Activated B cell treated with CpG ODN at 0.5 μM for 24 hours (primary cell): ENCODE measurements around the gene DUSP10. TPM values are rescaled to one million over a fixed set of nuclear protein-coding genes. Genes with fewer than 3 reads are reported as not detected.
A peak's percentile ranks its signal among the peaks of the same experiment; 100 is the strongest.

ENCODE experiments used
- ATAC-seq: fragments of 200-7000 bp; cut with Tn5 transposase; one replicate; pipeline ENCODE4 v1.10.0; 2021; ENCODE audit warnings: low read depth, mild to moderate bottlenecking, moderate library complexity
- CTCF ChIA-PET: fragments of 350-600 bp; sonication (Branson Sonifier 250); formaldehyde crosslinking; loops from one replicate; lab custom pipeline; 2021; ENCODE audit warnings: antibody characterized with exemption; lab: Charles Lee
- POLR2A ChIA-PET: fragments of 350-600 bp; sonication (Branson Sonifier 250); formaldehyde crosslinking; loops from one replicate; lab custom pipeline; 2021; ENCODE audit warnings: antibody characterized with exemption; lab: Charles Lee
- DNase-seq: peaks from one replicate; pipeline ENCODE4 v3.0.0; 2022
- H3K27ac Mint-ChIP-seq: one replicate; pipeline ENCODE4 v1.8.0; 2020; ENCODE audit warnings: mixed read lengths
- H3K27me3 Mint-ChIP-seq: one replicate; pipeline ENCODE4 v1.8.0; 2021; ENCODE audit warnings: mixed read lengths
- H3K36me3 Mint-ChIP-seq: one replicate; pipeline ENCODE4 v1.8.0; 2021; ENCODE audit warnings: low read depth, mixed read lengths
- H3K4me1 Mint-ChIP-seq: one replicate; pipeline ENCODE4 v1.8.0; 2021; ENCODE audit warnings: mixed read lengths
- H3K4me3 Mint-ChIP-seq: one replicate; pipeline ENCODE4 v1.8.0; 2020; ENCODE audit warnings: mild to moderate bottlenecking, mixed read lengths
- H3K9me3 Mint-ChIP-seq: one replicate; pipeline ENCODE4 v1.8.0; 2020; ENCODE audit warnings: mixed read lengths
- CTCF ChIP-seq: fragments of 200-600 bp; IDR thresholded peaks from one replicate; pipeline ENCODE4 v1.8.0; 2022; ENCODE audit warnings: antibody characterized with exemption, mild to moderate bottlenecking
- intact Hi-C: fragments of 100-400 bp; cut with micrococcal nuclease; formaldehyde crosslinking; loops from one replicate; pipeline ENCODE4 v1.15.1; 2024
- total RNA-seq: library from RNA; stranded (reverse); gene quantifications from 2 replicates; pipeline ENCODE4 v1.2.3, GENCODE V29; 2022

The DUSP10 gene
- total RNA-seq, 1 donor from 2014 or later = 39.5 TPM

GRCh38 chr1:221725735-221726672 is 15.9 kb downstream of the DUSP10 start:
- TF ChIP-seq CTCF = no peak
- Mint-ChIP-seq H3K36me3 (peaks cover 78% of the 10 kb centered on the region), H3K27me3 (no peaks in the 10 kb centered on the region)

GRCh38 chr1:221724931-221725605 is 16.8 kb downstream of the DUSP10 start:
- TF ChIP-seq CTCF = no peak
- peaks cover 79% of the 10 kb centered on the region for H3K36me3 Mint-ChIP-seq
- peaks cover 70% of the 10 kb centered on the region for H3K4me1 Mint-ChIP-seq

More at GRCh38 chr1:221725735-221726672, 15.9 kb downstream of the DUSP10 start:
- peaks cover 4% of the 10 kb centered on the region for H3K9me3 Mint-ChIP-seq
- peaks cover 67% of the 10 kb centered on the region for H3K4me1 Mint-ChIP-seq
- peak overlapping the region; percentile 47 for H3K27ac Mint-ChIP-seq
- CTCF ChIA-PET = no interaction called here
- H3K4me3 Mint-ChIP-seq = peak overlapping the region; percentile 42
- intact Hi-C loops = loop anchor here (1.0 kb wide), 1 partner anchor 15 kb away; no protein-coding TSS in a partner anchor
- DNase-seq = no peak
- peak; percentile 47 for ATAC-seq
- POLR2A ChIA-PET = interaction anchor here (1.0 to 2.3 kb wide), 3 partner anchors 15 to 51 kb away, joined by 4 to 21 read pairs (median 5); partner anchors contain the start of gene DUSP10

GRCh38 chr1:221723848-221724236 is 18.0 kb downstream of the DUSP10 start:
- DNase-seq (no peak), ATAC-seq (no peak)
- no peak overlapping the region for H3K4me3 Mint-ChIP-seq
- no peaks in the 10 kb centered on the region for H3K27me3 Mint-ChIP-seq
- TF ChIP-seq CTCF = no peak
- intact Hi-C loops = no loop called here
- no peak overlapping the region for H3K27ac Mint-ChIP-seq
- ChIA-PET POLR2A (interaction anchor here (0.8 kb wide), 1 partner anchor 18 kb away, joined by 4 read pairs; the partner anchor contains the start of gene DUSP10), CTCF (no interaction called here)
- peaks cover 73% of the 10 kb centered on the region for H3K4me1 Mint-ChIP-seq
- peaks cover 4% of the 10 kb centered on the region for H3K9me3 Mint-ChIP-seq
- H3K36me3 Mint-ChIP-seq = peaks cover 79% of the 10 kb centered on the region

More at GRCh38 chr1:221724931-221725605, 16.8 kb downstream of the DUSP10 start:
- ChIA-PET CTCF (no interaction called here), POLR2A (interaction anchor here (1.0 to 2.3 kb wide), 3 partner anchors 16 to 52 kb away, joined by 4 to 21 read pairs (median 5); partner anchors contain the start of gene DUSP10)
- H3K27me3 Mint-ChIP-seq = no peaks in the 10 kb centered on the region
- H3K9me3 Mint-ChIP-seq = peaks cover 4% of the 10 kb centered on the region
- H3K27ac Mint-ChIP-seq = no peak overlapping the region
- ATAC-seq = no peak
- no peak overlapping the region for H3K4me3 Mint-ChIP-seq
- intact Hi-C loops = no loop called here
- no peak for DNase-seq

- Mint-ChIP-seq H3K4me1 (peaks cover 67% of the 10 kb centered on the region), H3K27me3 (no peaks in the 10 kb centered on the region), H3K9me3 (peaks cover 4% of the 10 kb centered on the region), H3K36me3 (peaks cover 80% of the 10 kb centered on the region), H3K27ac (no peak overlapping the region), H3K4me3 (no peak overlapping the region)
- no peak for DNase-seq
- ATAC-seq = no peak
- intact Hi-C loops = no loop called here
- no peak for TF ChIP-seq CTCF
- ChIA-PET POLR2A (interaction anchor here (0.8 kb wide), 1 partner anchor 19 kb away, joined by 4 read pairs; the partner anchor contains the start of gene DUSP10), CTCF (no interaction called here)
Measured at GRCh38 chr1:221723018-221723847, 18.7 kb downstream of the DUSP10 start.
